Measurements from ENCODE around the gene NRXN3.

The NRXN3 gene

DNA sequence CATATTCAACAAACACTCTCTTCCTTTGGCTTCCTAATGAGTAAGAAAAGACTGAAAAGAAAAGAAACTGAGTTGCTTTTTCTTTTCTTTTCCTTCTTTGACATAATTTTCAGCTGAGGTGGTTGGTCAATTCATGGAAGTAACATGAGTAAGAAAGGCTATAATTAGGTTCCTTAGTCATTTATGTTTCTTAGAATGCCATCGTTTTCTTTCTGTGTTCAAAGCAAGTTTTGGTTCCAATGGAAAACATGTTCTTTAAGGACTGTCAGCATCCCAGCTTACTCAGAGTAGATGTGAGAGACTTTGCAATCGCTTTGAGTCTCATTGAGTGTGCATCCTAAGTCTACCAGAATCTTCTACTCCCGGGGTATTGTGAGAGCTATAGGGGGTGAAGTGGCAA is 1158.7 kb downstream of the NRXN3 start:
- DNase-seq, result no peak

DNA sequence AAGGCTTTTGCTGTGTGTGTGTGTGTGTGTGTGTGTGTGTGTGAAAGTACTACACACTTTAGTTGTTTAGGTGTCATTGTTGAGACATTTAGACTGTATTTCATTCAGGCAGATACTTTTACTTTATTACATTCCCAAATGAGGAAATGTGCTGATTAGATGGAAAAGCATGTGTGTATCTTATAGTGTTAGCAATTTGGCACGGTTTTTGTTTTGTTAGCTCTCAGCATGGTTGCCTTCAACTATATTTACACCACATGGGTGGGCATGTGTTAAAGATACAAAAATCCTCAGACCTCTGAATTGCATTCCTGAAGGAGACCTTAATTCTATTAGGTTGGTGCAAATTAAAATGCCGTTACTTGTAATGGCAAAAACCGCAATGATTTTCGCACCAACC is 1161.7 kb downstream of the NRXN3 start:
- no peak for DNase-seq

DNA sequence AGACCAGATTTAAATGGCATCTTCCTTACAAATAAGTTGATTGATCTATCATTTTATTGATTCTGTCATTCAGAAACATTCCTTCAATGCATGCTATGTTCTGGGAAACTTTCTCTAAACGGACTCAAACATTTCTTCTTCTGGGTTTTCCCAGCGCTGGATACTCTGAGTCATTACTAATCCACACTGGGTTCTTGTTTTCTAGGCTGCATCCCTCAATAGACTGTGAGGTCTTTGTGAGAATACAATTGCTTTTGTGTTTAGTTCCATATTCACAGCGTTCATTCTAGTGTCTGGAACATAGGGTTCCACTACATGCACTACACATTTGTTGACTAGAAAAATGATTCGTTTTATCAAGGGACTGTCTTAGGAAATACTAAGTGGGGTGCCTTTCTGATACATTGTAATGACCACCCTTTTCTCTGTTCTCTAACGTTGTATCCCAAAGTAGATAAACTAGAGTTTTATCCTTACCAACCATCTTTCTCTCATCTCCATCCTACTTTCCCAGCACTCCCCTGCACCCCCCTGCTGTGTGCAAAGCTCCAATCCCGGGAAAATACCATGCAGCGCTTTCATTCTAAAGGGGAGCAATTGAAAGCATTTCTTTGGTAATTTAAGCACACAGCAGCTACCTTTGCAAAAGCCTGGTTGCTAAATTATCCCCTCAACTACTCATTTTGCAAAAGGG is 1162.5 kb downstream of the NRXN3 start:
- DNase-seq, result no peak

DNA sequence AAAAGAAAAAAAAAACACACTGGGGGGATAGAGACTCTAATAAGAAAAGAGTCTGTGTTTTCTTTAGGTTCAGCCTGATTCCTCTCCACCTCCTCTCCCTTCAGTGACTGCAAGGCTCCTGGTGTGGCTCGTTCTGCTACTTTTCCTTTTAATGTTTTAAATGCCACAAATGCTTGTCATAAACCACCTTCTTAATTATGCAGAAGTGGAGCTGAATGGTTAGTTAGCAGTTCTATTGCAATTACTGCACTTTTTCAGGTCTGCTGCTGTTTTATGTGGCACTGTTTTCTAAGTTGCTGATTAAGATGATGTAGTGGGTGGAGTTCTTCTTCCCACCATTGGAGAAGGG is 1163.0 kb downstream of the NRXN3 start:
- DNase-seq, result no peak

DNA sequence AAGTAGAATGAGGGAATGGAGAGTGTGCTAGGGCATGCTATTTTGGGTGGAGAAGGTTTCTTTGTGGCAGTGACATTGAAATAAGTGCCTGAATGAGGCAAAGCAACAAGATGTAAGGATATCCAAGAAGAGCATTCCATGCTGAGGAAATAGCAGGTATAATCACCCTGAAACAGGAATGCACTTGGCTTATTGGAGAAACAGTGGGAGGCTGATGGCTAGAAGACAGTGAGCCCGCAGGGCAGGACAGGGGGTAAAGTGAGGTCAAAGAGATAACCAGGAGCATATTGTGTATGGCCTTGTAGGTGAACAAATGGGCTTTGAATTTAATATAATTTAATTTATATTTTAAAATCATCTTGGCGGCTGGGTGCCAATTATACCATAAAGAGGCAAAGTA is 1164.1 kb downstream of the NRXN3 start:
- DNase-seq, result no peak

DNA sequence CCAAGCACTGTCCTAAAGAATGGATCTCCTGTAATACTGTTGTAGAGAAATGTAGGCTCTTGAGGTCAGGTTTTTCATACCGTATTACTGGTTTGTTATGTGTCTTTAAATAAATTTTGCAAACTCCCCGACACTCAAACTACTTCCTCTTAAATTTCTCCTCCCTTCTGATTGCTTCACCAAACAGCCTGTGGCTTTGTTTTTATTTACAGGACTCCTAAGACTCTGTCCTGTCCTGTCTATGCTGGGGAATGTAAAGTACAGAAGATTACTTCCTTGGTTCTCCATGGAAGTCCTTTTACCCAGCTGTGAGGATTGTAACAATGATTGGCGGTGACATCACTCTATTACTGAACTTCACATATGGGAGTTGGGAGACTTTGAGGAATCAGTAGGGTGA is 1167.6 kb downstream of the NRXN3 start:
- DNase-seq, result no peak

DNA sequence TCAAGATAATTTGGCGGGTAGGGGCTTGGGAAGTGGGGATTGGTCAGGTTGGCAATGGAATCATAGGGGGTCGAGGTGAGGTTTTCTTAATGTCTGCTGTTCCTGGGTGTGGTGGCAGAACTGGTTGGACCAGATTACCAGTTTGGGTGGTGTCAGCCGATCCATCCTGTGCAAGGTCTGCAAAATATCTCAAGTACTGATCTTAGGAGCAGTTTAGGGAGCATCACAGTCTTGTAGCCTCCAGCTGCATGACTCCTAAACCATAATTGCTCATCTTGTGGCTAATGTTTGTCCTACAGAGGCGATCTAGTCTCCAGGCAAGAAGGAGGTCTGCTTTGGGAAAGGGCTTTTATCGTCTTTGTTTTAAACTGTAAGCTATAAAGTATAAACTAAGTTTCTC is 1172.8 kb downstream of the NRXN3 start:
- DNase-seq, result no peak

DNA sequence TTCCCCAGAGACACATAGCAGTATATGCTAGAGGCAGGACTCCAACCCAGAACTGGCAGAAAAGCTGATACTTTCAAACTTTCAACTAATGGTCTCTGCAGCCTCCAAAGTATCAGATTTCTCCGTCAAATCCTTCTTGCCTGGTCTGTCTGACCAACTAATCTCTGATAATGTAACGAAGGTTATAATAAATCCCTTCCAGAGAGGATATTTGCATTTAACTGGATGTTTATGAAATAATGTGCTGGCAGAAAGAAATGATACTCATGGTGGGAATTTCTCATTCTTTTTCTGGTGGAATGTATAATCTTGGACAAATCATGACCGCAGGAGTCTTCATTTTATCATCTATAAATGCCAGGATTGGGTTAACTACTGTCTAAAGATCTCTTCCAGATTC is 1180.8 kb downstream of the NRXN3 start:
- no peak for DNase-seq

DNA sequence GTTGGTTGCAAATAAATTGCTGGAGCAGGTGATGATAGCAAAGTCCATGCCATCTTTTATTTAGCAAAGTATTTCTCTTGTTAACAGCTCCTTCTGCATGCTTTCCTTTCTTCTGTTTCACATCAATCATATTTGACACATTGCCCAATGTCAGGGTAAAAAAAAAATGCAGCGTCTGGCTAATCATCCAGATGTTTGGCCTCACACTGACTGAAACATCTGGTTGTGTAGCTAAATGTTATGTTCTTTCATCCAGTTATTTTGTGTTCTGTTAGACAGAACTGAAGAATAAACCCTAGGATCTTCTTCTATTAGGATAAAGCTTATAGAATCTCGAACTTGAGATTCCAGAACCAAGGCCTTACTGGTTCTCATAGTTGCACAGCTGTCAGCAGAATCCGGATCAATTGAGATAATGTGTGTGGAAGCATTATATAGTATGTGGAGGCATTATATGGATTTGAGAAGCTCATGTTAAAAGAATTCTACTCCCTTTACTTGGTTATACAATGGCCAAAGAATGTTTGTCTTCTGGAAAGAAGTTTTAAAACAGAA is 1182.0 kb downstream of the NRXN3 start:
- DNase-seq, result no peak

DNA sequence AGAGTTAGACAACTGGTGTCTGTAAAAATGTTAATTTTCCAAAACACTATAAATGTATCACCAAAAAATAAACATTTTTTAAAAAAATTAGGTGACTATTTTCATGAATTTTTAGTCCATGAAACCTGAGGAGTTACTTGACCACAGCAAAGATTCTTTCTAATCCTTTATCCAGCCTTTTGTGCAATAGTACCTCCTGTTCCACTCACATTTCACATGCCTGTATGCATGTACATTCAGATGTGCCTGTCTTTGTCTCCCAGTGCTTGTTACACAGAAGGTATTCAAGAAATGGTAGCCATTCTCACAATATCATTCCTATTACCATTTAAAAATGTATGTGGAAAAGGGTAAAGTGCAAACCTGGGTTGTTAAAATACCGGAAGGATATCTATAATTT is 1184.2 kb downstream of the NRXN3 start:
- no peak for DNase-seq

DNA sequence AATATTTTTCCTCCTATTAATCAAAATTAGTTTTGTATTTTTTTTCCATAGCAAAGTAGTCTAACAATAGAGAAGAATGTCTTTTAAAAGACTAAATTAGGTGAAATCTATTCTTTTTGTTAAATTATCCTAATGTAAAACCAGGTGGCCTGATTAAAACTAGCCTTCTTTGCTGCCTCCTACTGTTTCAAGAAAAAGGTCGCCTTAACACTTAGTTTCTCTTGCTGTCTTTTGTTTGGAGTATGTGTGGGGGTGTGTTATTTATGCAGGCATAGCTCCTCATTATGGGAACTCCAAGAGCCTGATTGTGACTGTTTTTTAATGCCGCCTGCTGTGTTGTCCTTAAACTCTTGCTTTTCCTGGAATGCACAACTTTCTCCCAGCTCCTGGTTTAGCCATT is 1185.9 kb downstream of the NRXN3 start:
- DNase-seq, result no peak

DNA sequence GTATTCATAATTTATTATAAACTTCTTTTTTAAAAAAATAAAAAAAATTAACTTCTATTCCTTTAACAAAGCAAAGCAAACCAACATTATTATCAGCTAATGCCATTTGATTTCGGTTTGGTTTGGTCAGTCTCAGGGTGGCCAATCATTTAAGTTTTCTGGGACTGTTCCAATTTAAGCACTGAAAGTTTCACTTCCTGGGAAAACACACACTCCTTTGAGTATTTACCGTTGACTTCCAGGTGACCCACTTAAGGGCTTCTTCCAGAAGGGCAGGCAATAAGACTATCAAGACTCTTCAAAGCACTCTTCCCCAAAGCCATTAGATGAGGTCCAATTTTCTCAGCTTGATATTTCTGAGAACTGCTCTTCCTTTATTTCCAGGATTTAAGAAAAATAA is 1187.1 kb downstream of the NRXN3 start:
- no peak for DNase-seq

DNA sequence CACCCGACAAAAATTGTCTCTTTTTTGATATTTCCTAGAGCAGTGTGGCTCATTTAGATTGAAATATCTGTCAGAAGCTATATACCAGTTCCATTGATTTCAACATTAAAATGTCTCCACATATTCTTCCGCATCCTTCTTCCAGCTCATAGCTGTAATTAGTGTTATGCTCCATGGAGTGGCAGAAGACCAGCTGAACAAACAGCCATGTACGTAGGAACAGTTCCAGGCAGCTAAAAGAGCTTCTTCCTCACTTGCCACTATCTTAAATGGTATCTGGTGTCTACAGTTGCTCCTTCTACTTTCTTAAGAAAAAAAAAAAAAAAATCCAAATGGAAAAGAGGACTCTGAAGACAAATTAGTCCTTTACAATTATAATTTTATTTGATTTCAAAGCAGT is 1193.1 kb downstream of the NRXN3 start:
- no peak for DNase-seq

DNA sequence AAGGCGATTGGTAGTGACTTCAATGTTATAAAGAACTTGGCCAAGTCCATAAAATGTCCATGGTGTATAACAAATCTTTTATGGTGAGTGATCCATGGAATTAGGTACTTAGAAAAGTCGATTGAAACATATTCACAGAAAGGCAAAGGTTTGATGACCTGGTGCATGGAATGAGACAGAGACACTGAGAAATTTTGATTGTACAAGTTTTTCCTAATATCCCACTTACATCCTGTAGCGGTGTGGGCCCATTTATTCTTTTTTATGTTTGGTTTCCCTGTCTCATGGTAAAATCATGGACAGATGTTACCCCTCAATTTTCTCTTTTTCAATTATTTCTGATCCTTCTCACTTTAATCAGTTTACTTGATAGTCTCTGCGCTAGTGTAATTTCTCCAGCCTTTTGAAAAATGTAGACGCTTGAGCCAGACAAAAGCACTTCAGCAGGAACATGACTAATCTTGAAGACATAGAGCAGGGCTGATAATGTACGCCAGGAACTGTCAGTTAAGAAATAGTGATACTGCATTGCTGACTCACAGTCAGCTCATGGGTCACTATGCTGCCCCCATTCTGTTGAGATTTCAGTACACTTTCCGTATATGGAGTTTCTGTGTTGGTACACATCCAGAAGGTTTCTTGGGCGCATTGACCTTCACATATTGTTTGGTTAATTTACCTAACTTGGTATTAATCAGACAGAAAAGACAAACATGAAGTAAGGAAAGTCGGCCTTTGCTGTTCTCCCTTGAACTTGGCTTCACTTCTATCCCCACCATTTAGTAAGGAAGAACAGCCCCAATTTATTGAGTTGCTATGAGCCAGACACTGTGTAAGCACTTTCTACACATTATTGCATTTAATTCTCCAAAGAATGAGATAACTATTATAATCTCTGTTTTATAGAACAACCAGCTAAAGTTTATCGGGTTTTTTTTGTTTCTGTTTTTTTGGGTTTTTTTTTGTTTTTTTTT is 1199.5 kb downstream of the NRXN3 start:
- no peak for DNase-seq

DNA sequence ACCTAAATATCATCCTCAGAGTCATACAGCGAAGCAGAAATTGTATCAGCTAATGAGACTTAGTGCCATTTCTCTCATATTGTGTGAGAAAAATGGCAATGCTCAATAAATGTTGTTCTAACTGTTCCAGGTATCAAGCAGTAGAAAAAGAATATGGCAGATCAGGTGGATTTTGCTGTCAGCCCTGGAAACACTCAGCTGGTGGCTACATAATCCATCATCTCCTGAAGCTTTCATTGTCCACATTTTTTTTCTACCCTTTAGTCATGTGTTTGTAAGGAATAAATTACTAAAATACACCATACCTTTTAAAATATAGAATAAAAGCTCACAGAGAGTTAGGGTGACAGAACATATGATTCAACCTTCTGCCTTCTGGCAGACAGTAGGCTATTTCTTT is 1200.8 kb downstream of the NRXN3 start:
- no peak for DNase-seq

DNA sequence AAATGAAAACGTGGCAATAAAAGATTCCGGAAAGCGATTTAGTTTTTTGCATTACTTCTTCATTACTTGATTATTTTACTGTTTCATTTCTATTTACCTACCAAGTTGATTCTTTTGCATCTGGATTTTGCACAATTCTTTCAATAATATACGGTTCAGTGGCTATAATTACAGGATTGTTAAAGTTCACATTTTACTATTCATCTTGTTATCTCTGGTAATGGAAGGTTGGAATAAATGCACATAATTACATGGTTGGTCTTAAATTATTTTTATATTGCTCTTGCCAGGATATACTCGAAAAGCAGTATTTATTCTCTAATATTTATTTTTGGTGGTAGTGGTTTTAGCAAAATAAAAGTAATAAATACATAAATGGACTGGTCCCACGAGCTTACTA is 1203.3 kb downstream of the NRXN3 start:
- no peak for DNase-seq

DNA sequence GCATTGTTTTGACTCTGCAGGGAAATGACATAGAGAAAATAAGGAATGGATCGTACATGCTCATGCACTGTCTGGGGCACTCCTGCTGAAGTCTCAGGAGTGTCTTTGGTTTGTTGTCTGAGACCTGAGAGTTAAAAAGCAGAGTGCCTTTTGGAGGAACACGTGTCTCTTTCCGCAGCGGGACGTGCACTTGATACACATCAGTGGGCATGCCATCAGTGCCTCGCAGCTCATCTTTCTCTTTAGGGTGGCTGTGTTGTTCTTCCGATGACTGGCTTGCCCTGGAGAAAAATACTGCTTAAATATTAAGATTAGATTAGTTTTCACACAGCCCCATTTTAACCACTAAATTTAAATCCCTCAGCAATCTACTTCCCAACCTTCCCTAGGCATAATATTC is 1205.2 kb downstream of the NRXN3 start:
- no peak for DNase-seq

DNA sequence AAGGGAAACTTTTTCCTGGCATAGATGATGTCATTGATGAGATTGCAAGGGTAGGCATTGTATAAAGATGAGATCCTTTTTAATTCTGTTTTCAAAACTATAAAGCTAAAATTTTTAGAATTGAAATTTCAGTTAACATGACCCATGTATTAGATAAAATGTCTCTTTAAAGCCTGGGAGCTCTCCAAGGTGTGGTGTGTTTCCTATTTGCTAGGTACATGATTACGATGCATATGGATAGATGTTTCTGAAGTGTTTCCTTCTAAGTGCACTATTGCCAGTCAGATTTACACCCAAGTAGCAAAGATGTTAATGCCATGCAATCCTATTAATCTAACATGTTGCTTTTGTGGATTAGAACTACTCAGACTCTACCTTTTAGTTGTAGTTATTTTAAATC is 1206.4 kb downstream of the NRXN3 start:
- no peak for DNase-seq

DNA sequence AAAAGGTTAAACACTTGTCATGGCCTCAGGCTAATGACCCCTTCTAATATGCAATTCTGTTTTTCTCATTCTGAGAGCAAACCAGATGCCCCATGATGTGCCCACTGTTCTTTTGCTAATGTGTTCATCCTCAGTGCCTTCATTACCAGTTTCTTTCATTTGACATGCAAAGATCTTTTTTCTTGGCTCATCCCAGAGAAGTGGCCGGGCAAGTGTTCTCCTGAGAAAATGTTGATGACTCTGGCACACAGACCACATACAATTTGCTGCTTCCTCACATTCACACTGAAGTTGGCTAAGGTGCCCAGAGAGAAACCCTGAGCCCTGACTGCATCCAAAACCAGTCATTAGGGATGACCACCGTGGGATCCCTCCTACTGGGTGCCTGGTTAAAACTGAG is 1207.8 kb downstream of the NRXN3 start:
- DNase-seq, result no peak

DNA sequence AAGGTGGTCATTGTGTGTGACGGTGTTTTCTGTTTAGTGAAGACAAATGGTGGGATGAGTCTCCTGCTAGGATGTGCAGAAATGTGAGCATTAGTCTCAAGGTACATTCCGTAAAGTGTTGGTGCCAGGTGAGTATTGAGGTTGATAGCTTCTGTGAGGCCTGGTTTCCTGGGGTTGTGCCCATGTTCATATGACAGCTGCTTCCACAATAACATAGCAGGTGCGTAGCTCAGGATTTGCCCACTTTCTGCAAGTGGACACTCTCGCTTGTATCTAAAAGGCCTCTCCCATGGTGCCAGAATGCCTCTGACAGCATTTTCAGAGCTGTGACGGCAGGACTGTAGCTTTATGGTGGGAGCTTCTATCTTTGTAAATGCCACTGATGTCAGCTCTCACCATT is 1209.1 kb downstream of the NRXN3 start:
- DNase-seq, result no peak

DNA sequence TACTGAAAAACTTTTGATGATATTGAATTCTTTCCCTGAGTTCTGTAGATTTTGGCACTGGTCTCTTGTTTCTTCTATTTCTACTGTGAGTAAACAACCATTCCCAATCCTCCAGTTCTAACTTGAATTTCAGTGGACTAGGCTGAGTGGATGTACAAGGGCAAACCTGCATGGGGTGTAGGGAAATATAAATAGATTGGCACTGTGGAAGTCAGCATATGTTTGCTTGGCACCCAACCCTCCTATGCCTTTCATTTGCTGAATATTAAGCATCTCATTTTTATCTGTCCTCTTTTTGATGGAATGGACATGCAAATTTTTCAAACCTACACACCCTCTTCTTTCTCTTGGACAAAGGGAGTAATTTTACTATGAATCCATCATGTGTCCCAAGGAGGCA is 1212.9 kb downstream of the NRXN3 start:
- no peak for DNase-seq

DNA sequence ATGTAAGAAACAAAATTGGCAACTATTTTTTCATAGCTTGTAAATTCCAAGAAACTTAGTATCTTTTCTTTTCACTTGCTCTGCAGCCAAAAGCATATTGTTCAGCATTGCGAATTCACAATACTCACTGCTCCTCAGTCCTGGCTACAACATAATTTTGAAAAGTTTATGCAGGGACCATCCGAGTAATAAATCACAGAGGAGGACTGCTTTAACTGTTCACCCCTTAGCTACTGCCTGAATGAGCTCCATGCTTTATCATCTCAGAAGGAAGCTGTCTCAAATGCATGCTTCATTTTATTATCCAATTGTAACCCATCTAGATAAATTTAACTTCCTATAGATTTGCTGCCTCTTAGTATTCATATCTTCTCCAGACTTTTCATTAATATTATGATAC is 1213.3 kb downstream of the NRXN3 start:
- DNase-seq, result no peak

DNA sequence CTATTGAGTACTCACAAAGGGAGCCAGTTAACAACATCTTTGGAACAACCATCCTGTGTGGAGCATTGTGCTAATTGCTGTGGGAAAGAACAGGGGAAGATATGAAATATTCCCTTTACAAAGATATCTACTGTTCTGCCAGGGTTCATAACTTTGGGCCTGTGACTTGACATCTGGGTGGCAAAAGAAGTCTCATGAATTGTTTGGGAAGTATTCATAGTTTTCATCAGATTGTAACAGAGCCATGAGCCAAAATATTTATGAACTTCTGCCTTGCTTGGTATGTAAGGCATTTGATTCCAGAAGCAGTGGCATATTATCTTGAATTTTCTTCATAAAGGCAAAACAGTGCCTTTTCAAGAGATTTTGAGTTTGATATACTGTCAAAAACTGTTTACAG is 1224.9 kb downstream of the NRXN3 start:
- DNase-seq, result no peak

DNA sequence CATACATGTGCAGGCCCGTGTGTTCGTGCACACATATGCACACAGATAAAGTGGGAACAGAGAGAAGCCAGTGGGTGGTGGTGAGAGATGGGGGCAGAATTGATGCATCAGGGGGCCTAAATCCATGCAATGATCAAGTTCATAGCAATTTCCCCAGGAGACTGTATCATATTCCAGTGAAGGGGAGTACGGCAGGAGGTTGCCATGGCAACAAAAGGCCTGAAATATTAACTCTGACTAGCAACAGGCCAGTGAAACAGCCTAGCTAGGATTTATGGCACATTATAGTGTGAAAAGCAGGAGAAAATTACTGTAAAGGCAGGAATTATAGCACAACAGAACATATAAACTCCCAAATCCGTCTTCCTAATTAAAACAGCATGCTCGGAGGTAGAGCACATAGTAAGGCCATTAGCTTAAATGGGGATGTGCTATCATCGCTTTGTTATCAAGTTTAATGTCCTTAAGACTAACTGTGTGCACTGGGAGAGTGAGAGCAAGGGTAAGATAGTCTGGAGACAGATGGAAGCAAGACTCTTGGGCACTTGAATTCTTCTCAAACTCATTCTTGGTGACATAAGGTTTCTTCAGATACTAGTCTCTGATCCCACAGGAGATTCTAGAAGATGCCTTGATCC is 1234.8 kb downstream of the NRXN3 start:
- DNase-seq, result no peak

All from NCI-H1436 treated with DMSO at 0.1 percent for 48 hours (cell line).